HEK293 (cell line): ENCODE measurements around the gene HS6ST3.

ENCODE experiments used
- CTCF ChIA-PET: fragments of 350-600 bp; formaldehyde crosslinking; extraction: SDS; loops from one replicate; lab custom pipeline; 2021; ENCODE audit warnings: antibody characterized with exemption; lab: Yijun Ruan, JAX
- POLR2A ChIA-PET: fragments of 300-600 bp; formaldehyde crosslinking; extraction: SDS; loops from one replicate; lab custom pipeline; 2020; ENCODE audit warnings: antibody characterized with exemption, inconsistent platforms; lab: Yijun Ruan, JAX
- H3K27ac ChIP-seq: fragments of 200-500 bp; sonication (Bioruptor generic); 2 replicates; pipeline ENCODE4 v1.5.1; 2014; ENCODE audit warnings: low read depth, low read length, control low read depth, inconsistent platforms; ENCODE audit errors: extremely low read depth
- H3K36me3 ChIP-seq, 2 experiments: fragments of 200-500 bp in 1 of 2; sonication (Bioruptor generic) in 1 of 2; 1 replicate in 1 of 2; 2 replicates in 1 of 2; pipeline ENCODE4 v1.5.1; 2014 to 2017; ENCODE audit warnings: inconsistent platforms in 2 of 2, low read length in 2 of 2; ENCODE audit not compliant: control insufficient read depth in 2 of 2, insufficient read depth in 1 of 2
- H3K4me1 ChIP-seq: fragments of 200-500 bp; sonication (Bioruptor generic); 2 replicates; pipeline ENCODE4 v1.5.1; 2014; ENCODE audit warnings: mild to moderate bottlenecking, low read length, inconsistent platforms; ENCODE audit not compliant: control insufficient read depth, insufficient read depth
- H3K4me3 ChIP-seq: 2 replicates; pipeline ENCODE4 v1.5.1; 2011; ENCODE audit warnings: low read depth, mild to moderate bottlenecking, control low read depth, low read length, moderate library complexity
- H3K9me3 ChIP-seq: fragments of 200-500 bp; sonication (Bioruptor generic); 2 replicates; pipeline ENCODE4 v1.5.1; 2014; ENCODE audit warnings: low read depth, low read length, inconsistent platforms; ENCODE audit not compliant: control insufficient read depth, insufficient read depth
- IKZF3 ChIP-seq: fragments of 450-650 bp; IDR thresholded peaks from 2 replicates; pipeline ENCODE4 v1.5.0; 2018; ENCODE audit warnings: missing biosample characterization, mild to moderate bottlenecking, missing genetic modification characterization, moderate library complexity
- KLF10 ChIP-seq: fragments of 450-650 bp; IDR thresholded peaks from 2 replicates; pipeline ENCODE4 v1.5.1; 2018; ENCODE audit warnings: missing biosample characterization, mild to moderate bottlenecking, missing genetic modification characterization
- OSR2 ChIP-seq: fragments of 450-650 bp; formaldehyde crosslinking; IDR thresholded peaks from 2 replicates; pipeline ENCODE4 v1.5.1; 2016; ENCODE audit warnings: missing biosample characterization, missing genetic modification characterization
- SP7 ChIP-seq: fragments of 450-650 bp; formaldehyde crosslinking; IDR thresholded peaks from 2 replicates; pipeline ENCODE4 v1.5.1; 2016; ENCODE audit warnings: missing biosample characterization, missing genetic modification characterization
- ZBTB6 ChIP-seq: fragments of 450-650 bp; formaldehyde crosslinking; IDR thresholded peaks from 2 replicates; pipeline ENCODE4 v1.5.1; 2017; ENCODE audit warnings: missing biosample characterization, missing genetic modification characterization
- ZIC2 ChIP-seq: fragments of 450-650 bp; formaldehyde crosslinking; IDR thresholded peaks from 2 replicates; pipeline ENCODE4 v1.5.1; 2016; ENCODE audit warnings: missing biosample characterization, missing genetic modification characterization
- ZNF391 ChIP-seq: fragments of 450-650 bp; formaldehyde crosslinking; IDR thresholded peaks from 2 replicates; pipeline ENCODE4 v1.5.1; 2016; ENCODE audit warnings: low read depth, missing biosample characterization, missing genetic modification characterization, borderline replicate concordance
- ZNF707 ChIP-seq: fragments of 450-650 bp; formaldehyde crosslinking; IDR thresholded peaks from 2 replicates; pipeline ENCODE4 v1.5.1; 2016; ENCODE audit warnings: missing biosample characterization, missing genetic modification characterization
- ZNF792 ChIP-seq: fragments of 450-650 bp; formaldehyde crosslinking; IDR thresholded peaks from 2 replicates; pipeline ENCODE4 v1.5.1; 2016; ENCODE audit warnings: missing biosample characterization, missing genetic modification characterization
- ZSCAN16 ChIP-seq: fragments of 450-650 bp; formaldehyde crosslinking; IDR thresholded peaks from 2 replicates; pipeline ENCODE4 v1.5.1; 2016; ENCODE audit warnings: missing biosample characterization, missing genetic modification characterization
- ZXDB ChIP-seq: fragments of 450-650 bp; formaldehyde crosslinking; IDR thresholded peaks from 2 replicates; pipeline ENCODE4 v1.5.1; 2016; ENCODE audit warnings: missing biosample characterization, missing genetic modification characterization
- TF ChIP-seq, protein P1 (sequence below): fragments of 450-650 bp; formaldehyde crosslinking; IDR thresholded peaks from 2 replicates; pipeline ENCODE4 v1.5.1; 2016; ENCODE audit warnings: missing biosample characterization, missing genetic modification characterization
- TF ChIP-seq, protein P2 (sequence below): fragments of 450-650 bp; formaldehyde crosslinking; IDR thresholded peaks from 2 replicates; pipeline ENCODE4 v1.5.1; 2016; ENCODE audit warnings: missing biosample characterization, missing genetic modification characterization

HS6ST3 gene

GRCh38 chr13:96730676-96731075 lies 640.8 kb downstream of the HS6ST3 start (continued):
- TF ChIP-seq, protein P1, sequence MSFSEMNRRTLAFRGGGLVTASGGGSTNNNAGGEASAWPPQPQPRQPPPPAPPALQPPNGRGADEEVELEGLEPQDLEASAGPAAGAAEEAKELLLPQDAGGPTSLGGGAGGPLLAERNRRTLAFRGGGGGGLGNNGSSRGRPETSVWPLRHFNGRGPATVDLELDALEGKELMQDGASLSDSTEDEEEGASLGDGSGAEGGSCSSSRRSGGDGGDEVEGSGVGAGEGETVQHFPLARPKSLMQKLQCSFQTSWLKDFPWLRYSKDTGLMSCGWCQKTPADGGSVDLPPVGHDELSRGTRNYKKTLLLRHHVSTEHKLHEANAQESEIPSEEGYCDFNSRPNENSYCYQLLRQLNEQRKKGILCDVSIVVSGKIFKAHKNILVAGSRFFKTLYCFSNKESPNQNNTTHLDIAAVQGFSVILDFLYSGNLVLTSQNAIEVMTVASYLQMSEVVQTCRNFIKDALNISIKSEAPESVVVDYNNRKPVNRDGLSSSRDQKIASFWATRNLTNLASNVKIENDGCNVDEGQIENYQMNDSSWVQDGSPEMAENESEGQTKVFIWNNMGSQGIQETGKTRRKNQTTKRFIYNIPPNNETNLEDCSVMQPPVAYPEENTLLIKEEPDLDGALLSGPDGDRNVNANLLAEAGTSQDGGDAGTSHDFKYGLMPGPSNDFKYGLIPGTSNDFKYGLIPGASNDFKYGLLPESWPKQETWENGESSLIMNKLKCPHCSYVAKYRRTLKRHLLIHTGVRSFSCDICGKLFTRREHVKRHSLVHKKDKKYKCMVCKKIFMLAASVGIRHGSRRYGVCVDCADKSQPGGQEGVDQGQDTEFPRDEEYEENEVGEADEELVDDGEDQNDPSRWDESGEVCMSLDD (tag by site-specific recombination): no peak
- TF ChIP-seq ZNF391 (tag by site-specific recombination): no peak
- TF ChIP-seq IKZF3 (tag by site-specific recombination): no peak
- TF ChIP-seq KLF10 (tag by site-specific recombination): no peak
- no peak for TF ChIP-seq SP7 (tag by site-specific recombination)
- no peak for TF ChIP-seq OSR2 (tag by site-specific recombination)
- TF ChIP-seq, protein P2, sequence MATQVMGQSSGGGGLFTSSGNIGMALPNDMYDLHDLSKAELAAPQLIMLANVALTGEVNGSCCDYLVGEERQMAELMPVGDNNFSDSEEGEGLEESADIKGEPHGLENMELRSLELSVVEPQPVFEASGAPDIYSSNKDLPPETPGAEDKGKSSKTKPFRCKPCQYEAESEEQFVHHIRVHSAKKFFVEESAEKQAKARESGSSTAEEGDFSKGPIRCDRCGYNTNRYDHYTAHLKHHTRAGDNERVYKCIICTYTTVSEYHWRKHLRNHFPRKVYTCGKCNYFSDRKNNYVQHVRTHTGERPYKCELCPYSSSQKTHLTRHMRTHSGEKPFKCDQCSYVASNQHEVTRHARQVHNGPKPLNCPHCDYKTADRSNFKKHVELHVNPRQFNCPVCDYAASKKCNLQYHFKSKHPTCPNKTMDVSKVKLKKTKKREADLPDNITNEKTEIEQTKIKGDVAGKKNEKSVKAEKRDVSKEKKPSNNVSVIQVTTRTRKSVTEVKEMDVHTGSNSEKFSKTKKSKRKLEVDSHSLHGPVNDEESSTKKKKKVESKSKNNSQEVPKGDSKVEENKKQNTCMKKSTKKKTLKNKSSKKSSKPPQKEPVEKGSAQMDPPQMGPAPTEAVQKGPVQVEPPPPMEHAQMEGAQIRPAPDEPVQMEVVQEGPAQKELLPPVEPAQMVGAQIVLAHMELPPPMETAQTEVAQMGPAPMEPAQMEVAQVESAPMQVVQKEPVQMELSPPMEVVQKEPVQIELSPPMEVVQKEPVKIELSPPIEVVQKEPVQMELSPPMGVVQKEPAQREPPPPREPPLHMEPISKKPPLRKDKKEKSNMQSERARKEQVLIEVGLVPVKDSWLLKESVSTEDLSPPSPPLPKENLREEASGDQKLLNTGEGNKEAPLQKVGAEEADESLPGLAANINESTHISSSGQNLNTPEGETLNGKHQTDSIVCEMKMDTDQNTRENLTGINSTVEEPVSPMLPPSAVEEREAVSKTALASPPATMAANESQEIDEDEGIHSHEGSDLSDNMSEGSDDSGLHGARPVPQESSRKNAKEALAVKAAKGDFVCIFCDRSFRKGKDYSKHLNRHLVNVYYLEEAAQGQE: no peak

GRCh38 chr13:96734499-96734898 lies 644.6 kb downstream of the HS6ST3 start:
- no peak overlapping the region for H3K4me3 ChIP-seq
- H3K4me1 ChIP-seq: no peaks in the 10 kb centered on the region
- no peaks in the 10 kb centered on the region for H3K36me3 ChIP-seq
- CTCF ChIA-PET: no interaction called here
- TF ChIP-seq ZBTB6 (tag by site-specific recombination): no peak
- H3K27ac ChIP-seq: no peak overlapping the region
- no peaks in the 10 kb centered on the region for H3K9me3 ChIP-seq
- POLR2A ChIA-PET: no interaction called here

GRCh38 chr13:96741779-96742178 lies 651.9 kb downstream of the HS6ST3 start:
- TF ChIP-seq ZNF707 (tag by site-specific recombination): no peak
- TF ChIP-seq ZNF792: no peak
- TF ChIP-seq ZXDB: no peak
- no peak for TF ChIP-seq ZIC2
- no peak for TF ChIP-seq ZSCAN16
- H3K4me1 ChIP-seq: no peaks in the 10 kb centered on the region
- no peaks in the 10 kb centered on the region for H3K36me3 ChIP-seq
- H3K4me3 ChIP-seq: no peak overlapping the region
- no peak overlapping the region for H3K27ac ChIP-seq
- ChIA-PET CTCF (interaction anchor here (0.6 kb wide), 1 partner anchor 107 kb away, joined by 3 read pairs; no protein-coding TSS in a partner anchor), POLR2A (no interaction called here)
- no peaks in the 10 kb centered on the region for H3K9me3 ChIP-seq
